Measurements from ENCODE around the gene AGPAT3. TPM values are rescaled to one million over a fixed set of nuclear protein-coding genes. Genes with fewer than 3 reads are reported as not detected.
"Not testable (repeated sequence)": the region's sequence is repeated elsewhere in the genome, so short reads cannot be mapped to it uniquely, and the experiment has no call there.

AGPAT3 gene
- total RNA-seq, 4 donors from 2014 or later: 61.0 to 77.9 (median 69.4) TPM

DNA sequence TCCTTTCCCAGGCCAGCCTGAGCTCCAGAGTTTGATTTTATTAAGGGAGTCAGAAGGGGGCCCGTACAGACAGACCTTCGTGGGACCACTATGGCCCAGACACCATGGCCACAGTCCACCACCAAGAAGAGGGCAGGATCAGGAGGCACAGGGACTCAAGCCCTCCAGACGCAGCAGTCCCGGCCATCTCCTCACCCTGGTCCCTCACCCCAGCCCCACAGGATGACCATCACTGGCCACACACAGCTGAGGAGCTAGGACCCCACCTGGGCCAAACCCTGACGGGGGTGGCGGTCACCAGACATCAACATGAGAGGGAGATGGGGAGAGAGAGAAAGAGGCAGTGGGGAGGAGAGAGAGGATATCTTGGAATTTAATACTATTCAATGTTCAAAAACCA, 29.2 kb upstream of the AGPAT3 start:
- TF ChIP-seq, protein P1, sequence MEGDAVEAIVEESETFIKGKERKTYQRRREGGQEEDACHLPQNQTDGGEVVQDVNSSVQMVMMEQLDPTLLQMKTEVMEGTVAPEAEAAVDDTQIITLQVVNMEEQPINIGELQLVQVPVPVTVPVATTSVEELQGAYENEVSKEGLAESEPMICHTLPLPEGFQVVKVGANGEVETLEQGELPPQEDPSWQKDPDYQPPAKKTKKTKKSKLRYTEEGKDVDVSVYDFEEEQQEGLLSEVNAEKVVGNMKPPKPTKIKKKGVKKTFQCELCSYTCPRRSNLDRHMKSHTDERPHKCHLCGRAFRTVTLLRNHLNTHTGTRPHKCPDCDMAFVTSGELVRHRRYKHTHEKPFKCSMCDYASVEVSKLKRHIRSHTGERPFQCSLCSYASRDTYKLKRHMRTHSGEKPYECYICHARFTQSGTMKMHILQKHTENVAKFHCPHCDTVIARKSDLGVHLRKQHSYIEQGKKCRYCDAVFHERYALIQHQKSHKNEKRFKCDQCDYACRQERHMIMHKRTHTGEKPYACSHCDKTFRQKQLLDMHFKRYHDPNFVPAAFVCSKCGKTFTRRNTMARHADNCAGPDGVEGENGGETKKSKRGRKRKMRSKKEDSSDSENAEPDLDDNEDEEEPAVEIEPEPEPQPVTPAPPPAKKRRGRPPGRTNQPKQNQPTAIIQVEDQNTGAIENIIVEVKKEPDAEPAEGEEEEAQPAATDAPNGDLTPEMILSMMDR (IDR thresholded peaks at IDR 0.05): no peak
- TF ChIP-seq POLR2AphosphoS5 (IDR thresholded peaks at IDR 0.05) (no peak), POLR2A (IDR thresholded peaks at IDR 0.05) (no peak), EP300 (IDR thresholded peaks at IDR 0.05) (no peak)
- 93% methylated on average over 6 of the region's 6 CpGs for WGBS

DNA sequence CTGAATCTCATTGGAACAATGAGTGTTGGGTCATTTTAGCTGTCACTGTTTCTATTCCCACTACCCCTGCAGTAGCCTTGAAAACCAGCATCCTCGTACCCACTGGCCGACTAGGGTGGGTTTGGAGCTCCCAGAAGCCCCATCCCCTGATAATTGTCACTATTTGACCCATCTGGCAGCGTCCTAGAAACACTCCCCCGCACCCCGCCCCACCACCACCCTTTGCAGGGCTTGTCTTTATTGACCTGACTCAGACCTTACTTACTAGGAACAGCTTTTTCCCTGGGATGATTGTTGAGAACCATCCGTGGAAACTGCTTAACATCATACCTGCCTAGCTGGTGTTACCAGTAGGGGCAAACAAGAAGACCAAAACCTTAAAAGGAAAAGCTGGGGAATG, 28.4 kb upstream of the AGPAT3 start:
- Histone ChIP-seq H3K9me3 (no peaks in the 10 kb centered on the region), H3K4me3 (no peak overlapping the region), H3K36me3 (no peaks in the 10 kb centered on the region), H3K27me3 (peaks cover 8% of the 10 kb centered on the region), H3K4me1 (no peaks in the 10 kb centered on the region), H3K27ac (no peak overlapping the region)
- DNase-seq (ENCODE audit: low spot score in 2 of 2): no peak
- WGBS: 80% methylated on average over 6 of the region's 6 CpGs
- TF ChIP-seq POLR2A (IDR thresholded peaks at IDR 0.05) (no peak), EP300 (IDR thresholded peaks at IDR 0.05) (no peak), POLR2AphosphoS5 (IDR thresholded peaks at IDR 0.05) (no peak)
- TF ChIP-seq, protein P1 (IDR thresholded peaks at IDR 0.05): no peak

More for the DNA sequence above, 29.2 kb upstream of the AGPAT3 start:
- Histone ChIP-seq H3K4me1 (no peaks in the 10 kb centered on the region), H3K27ac (no peak overlapping the region), H3K9me3 (no peaks in the 10 kb centered on the region), H3K27me3 (peaks cover 11% of the 10 kb centered on the region), H3K4me3 (no peak overlapping the region), H3K36me3 (no peaks in the 10 kb centered on the region)
- no peak for DNase-seq (ENCODE audit: low spot score in 2 of 2)

DNA sequence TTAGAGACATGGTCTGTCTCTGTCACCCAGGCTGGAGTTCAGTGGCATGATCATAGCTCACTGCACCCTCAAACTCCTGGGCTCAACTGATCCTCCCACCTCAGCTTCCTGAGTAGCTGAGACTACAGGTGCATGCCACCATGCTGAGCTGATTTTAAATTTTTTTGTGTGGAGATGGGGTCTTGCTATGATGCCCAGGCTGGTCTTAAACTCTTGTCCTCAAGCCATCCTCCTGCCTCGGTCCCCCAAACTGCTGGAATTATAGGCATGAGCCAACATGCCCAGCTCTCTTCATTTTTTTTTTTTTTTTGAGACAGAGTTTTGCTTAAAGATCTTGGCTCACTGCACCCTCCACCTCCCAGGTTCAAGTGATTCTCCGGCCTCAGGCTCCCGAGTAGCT, 24.8 kb upstream of the AGPAT3 start:
- DNase-seq (ENCODE audit: low spot score in 2 of 2): no peak
- Histone ChIP-seq H3K27me3 (peaks cover 3% of the 10 kb centered on the region), H3K36me3 (no peaks in the 10 kb centered on the region), H3K9me3 (no peaks in the 10 kb centered on the region), H3K4me1 (no peaks in the 10 kb centered on the region), H3K4me3 (no peak overlapping the region), H3K27ac (no peak overlapping the region)
- TF ChIP-seq, protein P1 (IDR thresholded peaks at IDR 0.05): no peak
- TF ChIP-seq POLR2A (IDR thresholded peaks at IDR 0.05) (no peak), POLR2AphosphoS5 (IDR thresholded peaks at IDR 0.05) (no peak), EP300 (IDR thresholded peaks at IDR 0.05) (no peak)
- 61% methylated on average over 3 of the region's 3 CpGs for WGBS

DNA sequence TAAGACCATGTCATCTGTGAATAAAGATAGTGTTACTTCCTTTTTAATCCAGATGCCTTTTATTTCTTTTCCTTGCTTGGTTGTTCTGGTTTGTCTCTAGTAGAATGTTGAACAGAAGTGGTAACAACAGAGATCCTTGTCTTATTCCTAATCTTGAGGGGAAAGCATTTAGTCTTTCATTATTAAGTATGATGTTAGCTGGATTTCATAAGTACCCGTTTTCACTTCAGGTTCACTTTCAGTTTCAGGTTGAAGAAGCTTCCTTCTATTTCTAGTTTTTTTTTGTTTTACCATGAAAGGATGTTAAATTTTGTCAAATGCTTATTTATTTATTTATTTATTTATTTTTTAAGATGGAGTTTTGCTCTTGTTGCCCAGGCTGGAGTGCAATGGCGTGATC, 22.3 kb upstream of the AGPAT3 start:
- H3K9me3 ChIP-seq: no peaks in the 10 kb centered on the region
- no peaks in the 10 kb centered on the region for H3K27me3 ChIP-seq
- no peaks in the 10 kb centered on the region for H3K36me3 ChIP-seq
- DNase-seq (ENCODE audit: low spot score in 2 of 2): no peak
- no peaks in the 10 kb centered on the region for H3K4me1 ChIP-seq
- no peak overlapping the region for H3K4me3 ChIP-seq
- H3K27ac ChIP-seq: no peak overlapping the region
- TF ChIP-seq, protein P1 (IDR thresholded peaks at IDR 0.05): no peak
- TF ChIP-seq POLR2AphosphoS5 (IDR thresholded peaks at IDR 0.05) (no peak), POLR2A (IDR thresholded peaks at IDR 0.05) (no peak), EP300 (IDR thresholded peaks at IDR 0.05) (no peak)
- WGBS: 60% methylated on average over 2 of the region's 2 CpGs

DNA sequence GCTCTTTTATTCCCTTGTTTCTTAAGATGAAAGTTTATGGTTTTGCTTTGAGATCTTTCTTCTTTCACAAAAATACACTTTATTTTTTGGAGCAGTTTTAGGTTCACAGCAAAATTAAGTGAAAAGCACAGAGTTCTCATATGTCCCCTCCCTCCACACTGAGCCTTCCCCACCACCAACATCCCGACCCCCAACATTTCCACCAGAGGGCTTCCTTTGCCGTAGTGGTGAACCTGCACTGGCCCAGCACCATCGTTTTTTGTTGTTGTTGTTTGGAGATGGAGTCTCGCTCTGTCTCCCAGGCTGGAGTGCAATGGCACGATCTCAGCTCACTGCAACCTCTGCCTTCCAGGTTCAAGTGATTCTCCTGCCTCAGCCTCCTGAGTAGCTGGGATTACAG, 20.1 kb upstream of the AGPAT3 start:
- 71% methylated on average over 5 of the region's 5 CpGs for WGBS

DNA sequence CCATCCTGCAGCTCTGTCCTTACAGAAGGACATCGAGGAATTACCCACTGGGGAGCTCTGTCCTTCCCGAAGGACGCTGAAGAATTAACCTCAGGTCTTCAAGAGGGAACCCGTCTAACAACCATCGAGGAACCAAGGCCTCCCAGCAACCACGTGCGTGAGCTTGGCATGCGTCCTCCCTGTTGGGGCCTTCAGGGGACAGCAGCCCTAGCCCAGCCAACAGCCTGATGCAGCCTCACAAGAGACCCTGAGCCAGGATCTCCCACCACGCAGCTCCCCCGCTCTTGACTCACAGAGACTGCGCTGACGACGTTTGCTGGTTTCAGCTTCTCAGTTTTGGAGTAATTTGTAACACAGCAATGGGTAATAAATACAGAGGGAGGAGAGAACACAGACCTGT, 19.6 kb upstream of the AGPAT3 start:
- no peak for DNase-seq (ENCODE audit: low spot score in 2 of 2)
- H3K9me3 ChIP-seq: no peaks in the 10 kb centered on the region
- no peaks in the 10 kb centered on the region for H3K36me3 ChIP-seq
- no peak overlapping the region for H3K27ac ChIP-seq
- TF ChIP-seq, protein P1 (IDR thresholded peaks at IDR 0.05): no peak
- TF ChIP-seq POLR2AphosphoS5 (IDR thresholded peaks at IDR 0.05): no peak
- no peak for TF ChIP-seq EP300 (IDR thresholded peaks at IDR 0.05)
- no peak for TF ChIP-seq POLR2A (IDR thresholded peaks at IDR 0.05)
- H3K4me3 ChIP-seq: no peak overlapping the region
- 94% methylated on average over 11 of the region's 13 CpGs for WGBS
- no peaks in the 10 kb centered on the region for H3K27me3 ChIP-seq
- peaks cover 6% of the 10 kb centered on the region for H3K4me1 ChIP-seq

More for the DNA sequence above, 20.1 kb upstream of the AGPAT3 start:
- not testable (repeated sequence) for H3K9me3 ChIP-seq; H3K4me1 ChIP-seq; H3K27me3 ChIP-seq; DNase-seq (ENCODE audit: low spot score in 2 of 2); H3K27ac ChIP-seq; H3K36me3 ChIP-seq; H3K4me3 ChIP-seq

Data from suprapubic skin (tissue), 4 donors.